GM12872 (cell line): ENCODE data around the gene ATP11A.

Source experiments
- CTCF ChIP-seq: IDR thresholded peaks from 3 replicates; pipeline ENCODE4 v1.5.1; 2011; ENCODE audit warnings: low read depth, mild to moderate bottlenecking, low read length, moderate library complexity; ENCODE audit not compliant: insufficient read depth

ATP11A gene

GRCh38 chr13:112876305-112877000 lies 186.6 kb downstream of the ATP11A start:
- no peak for TF ChIP-seq CTCF

- no peak for TF ChIP-seq CTCF
Measured at GRCh38 chr13:112877066-112877465, 187.2 kb downstream of the ATP11A start.

- TF ChIP-seq CTCF = no peak
Measured at GRCh38 chr13:112877539-112877938, 187.7 kb downstream of the ATP11A start.

GRCh38 chr13:112877976-112878955 lies 188.4 kb downstream of the ATP11A start:
- TF ChIP-seq CTCF = no peak

GRCh38 chr13:112879283-112879833 lies 189.5 kb downstream of the ATP11A start:
- no peak for TF ChIP-seq CTCF

GRCh38 chr13:112880221-112880641 lies 190.4 kb downstream of the ATP11A start:
- TF ChIP-seq CTCF = no peak

- no peak for TF ChIP-seq CTCF
Measured at GRCh38 chr13:112880976-112881540, 191.2 kb downstream of the ATP11A start.
